LNCaP clone FGC (cell line): ENCODE measurements around the gene CPS1.

Experiments used
- DNase-seq: peaks from one replicate; pipeline ENCODE4 v3.0.0-alpha.2; 2011; ENCODE audit warnings: low read depth
- H3K4me3 ChIP-seq: 2 replicates; pipeline ENCODE4 v1.5.1; 2011; ENCODE audit warnings: mild to moderate bottlenecking, low read depth, low read length, control low read depth
- TF ChIP-seq, protein P1 (sequence below): IDR thresholded peaks from 2 replicates; pipeline ENCODE4 v1.5.1; 2012; ENCODE audit warnings: mild to moderate bottlenecking; ENCODE audit not compliant: control insufficient read depth, insufficient read depth; ENCODE audit errors: extremely low read depth

Gene CPS1

DNA sequence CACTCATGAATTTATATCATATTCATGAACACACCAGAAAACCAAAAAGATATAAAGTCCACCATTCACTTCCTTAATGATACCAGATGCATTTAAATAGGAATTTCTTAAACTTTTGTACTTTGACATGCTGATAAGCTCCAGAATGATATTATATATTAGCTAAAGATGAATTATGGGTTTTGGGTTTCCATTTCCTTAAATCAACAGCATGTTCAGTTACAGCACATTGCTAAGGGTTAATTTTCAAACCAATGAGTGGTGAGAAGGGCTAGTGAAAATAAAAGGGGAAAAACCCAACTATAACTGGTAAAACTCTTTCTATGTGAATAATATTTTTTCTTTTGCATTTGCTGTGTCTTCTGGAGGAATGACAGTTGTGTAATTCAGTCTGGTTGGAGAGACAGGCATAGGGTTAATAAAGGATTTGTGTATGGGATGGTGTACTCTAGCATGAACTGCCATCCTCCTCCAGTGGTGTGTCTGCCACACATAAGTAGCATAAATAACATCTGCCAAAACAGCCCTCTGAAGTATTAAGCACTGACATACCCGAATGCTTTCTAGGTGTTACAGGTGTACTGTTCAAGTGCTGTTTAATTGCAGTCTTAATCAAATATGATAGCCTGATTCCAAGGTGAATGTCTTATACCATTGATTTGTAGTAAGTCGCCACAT is 19.3 kb upstream of the CPS1 start:
- no peak for DNase-seq
- TF ChIP-seq, protein P1, sequence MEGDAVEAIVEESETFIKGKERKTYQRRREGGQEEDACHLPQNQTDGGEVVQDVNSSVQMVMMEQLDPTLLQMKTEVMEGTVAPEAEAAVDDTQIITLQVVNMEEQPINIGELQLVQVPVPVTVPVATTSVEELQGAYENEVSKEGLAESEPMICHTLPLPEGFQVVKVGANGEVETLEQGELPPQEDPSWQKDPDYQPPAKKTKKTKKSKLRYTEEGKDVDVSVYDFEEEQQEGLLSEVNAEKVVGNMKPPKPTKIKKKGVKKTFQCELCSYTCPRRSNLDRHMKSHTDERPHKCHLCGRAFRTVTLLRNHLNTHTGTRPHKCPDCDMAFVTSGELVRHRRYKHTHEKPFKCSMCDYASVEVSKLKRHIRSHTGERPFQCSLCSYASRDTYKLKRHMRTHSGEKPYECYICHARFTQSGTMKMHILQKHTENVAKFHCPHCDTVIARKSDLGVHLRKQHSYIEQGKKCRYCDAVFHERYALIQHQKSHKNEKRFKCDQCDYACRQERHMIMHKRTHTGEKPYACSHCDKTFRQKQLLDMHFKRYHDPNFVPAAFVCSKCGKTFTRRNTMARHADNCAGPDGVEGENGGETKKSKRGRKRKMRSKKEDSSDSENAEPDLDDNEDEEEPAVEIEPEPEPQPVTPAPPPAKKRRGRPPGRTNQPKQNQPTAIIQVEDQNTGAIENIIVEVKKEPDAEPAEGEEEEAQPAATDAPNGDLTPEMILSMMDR, result no peak
- no peak overlapping the region for H3K4me3 ChIP-seq

DNA sequence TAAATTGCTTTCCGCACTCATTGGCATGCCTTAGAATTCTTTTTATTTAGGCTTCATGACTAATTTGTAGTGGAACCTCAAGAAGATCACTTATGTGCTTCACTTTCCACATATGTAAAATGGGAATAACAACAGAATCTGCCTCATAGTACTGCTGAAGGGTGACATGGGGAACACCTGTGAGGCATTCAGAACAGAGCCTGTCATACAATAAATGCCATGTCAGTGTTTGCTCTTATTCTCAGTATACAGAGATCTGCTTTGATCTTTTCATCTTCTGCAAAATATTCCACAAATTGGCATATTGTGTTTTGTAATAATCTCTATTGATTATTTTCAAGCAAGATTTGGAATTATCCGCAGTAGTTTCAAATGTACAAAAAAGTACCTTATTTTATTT is 17.4 kb upstream of the CPS1 start:
- DNase-seq, result no peak
- H3K4me3 ChIP-seq, result no peak overlapping the region
- TF ChIP-seq, protein P1, result no peak

DNA sequence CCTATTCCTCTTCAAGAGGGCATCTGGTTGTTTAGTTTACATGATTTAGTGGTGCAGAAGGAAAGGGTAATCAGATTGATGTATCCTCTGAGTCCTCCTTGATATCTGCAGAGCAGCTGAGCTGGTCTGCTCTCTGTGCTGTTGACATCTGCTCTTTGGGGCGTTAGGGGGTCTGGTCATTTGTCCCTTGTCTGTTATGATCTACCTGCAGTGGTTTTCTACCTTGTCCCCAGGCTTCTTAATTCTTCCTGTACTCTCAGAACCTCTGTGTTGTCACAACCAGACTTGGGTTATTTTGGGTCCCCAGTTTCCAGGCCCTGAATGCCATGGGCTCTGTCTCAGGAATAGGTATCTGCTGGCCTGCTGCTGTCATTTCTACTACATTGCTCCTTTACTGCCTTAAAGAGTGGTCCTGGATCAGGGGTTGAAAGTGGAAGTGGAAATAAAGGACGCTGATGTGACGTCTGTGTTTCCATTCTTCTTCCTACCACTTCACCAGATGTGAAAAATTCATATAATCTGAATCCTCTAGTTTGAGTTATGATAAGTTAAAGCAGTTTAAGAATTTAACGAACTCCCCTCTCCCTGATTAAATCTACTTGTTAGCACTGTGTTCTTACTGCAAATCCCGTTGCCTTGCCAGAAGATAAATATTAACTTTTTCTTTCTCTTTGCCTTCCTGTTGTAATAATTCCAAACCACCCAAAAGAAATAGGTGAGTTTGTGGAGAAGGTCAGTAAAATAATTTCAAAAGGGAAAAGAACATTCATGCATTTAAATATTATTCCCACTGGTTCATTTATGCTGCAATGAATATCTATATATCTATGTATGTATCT is 16.6 kb upstream of the CPS1 start:
- no peak overlapping the region for H3K4me3 ChIP-seq
- TF ChIP-seq, protein P1, result no peak
- DNase-seq, result no peak

DNA sequence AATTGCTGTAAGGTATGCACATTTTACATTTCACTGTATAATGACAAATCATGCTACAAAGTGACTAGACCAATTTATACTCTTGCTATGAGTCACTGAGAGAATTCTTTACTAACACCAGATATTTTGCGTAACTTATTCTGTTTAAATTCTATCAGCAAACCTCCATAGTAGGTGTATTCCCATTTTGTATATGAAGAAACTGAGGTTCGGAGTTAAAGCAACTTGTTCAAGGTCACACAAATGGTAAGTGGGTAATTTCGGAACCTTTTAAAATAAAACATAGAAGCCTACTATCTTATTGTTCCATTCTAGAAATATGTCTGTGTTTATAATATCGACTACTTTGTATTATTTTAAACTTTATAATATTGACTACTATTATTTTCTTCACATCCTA is 15.9 kb upstream of the CPS1 start:
- no peak overlapping the region for H3K4me3 ChIP-seq
- DNase-seq, result no peak
- TF ChIP-seq, protein P1, result no peak

DNA sequence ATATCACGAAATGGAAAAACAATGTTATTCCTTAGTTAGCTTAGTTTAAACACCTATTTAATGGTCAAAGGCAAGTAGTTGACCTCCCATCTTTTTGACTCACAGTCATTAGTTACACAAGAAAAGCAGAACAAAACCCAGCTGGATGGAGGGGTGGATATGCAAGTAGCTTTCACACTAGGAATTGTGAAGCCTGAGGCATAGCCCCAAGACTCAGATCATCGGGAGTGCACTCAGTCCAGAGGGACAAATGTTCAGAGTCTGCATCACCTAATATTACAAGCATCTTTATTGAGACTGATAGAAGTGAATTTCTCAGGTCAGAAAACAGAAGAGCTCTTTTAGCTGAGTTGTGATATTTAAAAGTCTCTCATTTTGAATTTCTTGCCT is 15.5 kb upstream of the CPS1 start:
- DNase-seq, result no peak
- no peak overlapping the region for H3K4me3 ChIP-seq
- TF ChIP-seq, protein P1, result no peak

DNA sequence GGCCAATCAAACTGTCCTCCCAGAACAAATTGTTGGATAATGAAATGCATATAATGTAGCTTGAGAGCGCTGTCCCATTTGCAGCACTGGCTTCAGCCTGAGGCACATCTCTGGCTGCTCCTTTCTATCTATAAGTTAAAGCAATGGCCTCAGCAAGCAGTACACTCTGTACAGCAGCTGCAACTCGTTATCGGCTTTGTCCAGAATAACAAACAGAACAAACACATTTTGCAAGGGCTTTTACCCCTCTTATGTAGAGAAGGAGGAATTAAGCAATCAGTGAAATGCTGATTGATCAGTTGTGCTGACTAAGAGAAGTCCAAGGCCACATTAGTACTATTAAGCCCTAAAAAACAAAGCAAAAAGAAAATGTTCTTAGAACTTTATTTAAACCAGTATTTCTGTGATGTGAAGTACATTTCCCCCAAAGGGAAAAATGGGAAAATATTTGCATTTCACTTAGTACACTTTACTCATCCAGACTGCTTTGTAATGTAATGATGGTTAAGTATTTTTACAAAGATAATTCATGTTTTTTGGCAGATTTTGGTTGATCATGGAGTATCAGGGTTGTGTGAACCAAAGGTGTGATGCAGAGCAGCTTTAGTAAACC is 15.0 kb upstream of the CPS1 start:
- DNase-seq, result no peak
- H3K4me3 ChIP-seq, result no peak overlapping the region
- TF ChIP-seq, protein P1, result no peak
